Cardiac muscle cell (in vitro differentiated cells and primary cell): ENCODE results near the gene NAALADL2. TPM values are rescaled to one million over a fixed set of nuclear protein-coding genes. Genes with fewer than 3 reads are reported as not detected.
"Not testable (repeated sequence)": the region's sequence is repeated elsewhere in the genome, so short reads cannot be mapped to it uniquely, and the experiment has no call there.

Experiments
- DNase-seq, 2 donors: peaks; one replicate each; pipeline versions ENCODE4 v3.0.0 to v3.0.0-alpha.2; 2010 to 2017; ENCODE audit warnings: low read depth in 1 of 2, low spot score in 1 of 2
- H3K27ac ChIP-seq: fragments of 200-600 bp; sonication (generic); 2 replicates; pipeline ENCODE4 v1.5.1; 2016
- H3K27me3 ChIP-seq: fragments of 200-600 bp; sonication (generic); 2 replicates; pipeline ENCODE4 v1.6.0; 2016; ENCODE audit warnings: control low read depth
- H3K36me3 ChIP-seq: fragments of 200-600 bp; sonication (generic); 2 replicates; pipeline ENCODE4 v1.5.1; 2016; ENCODE audit warnings: control low read depth
- H3K4me1 ChIP-seq: fragments of 200-600 bp; sonication (generic); 2 replicates; pipeline ENCODE4 v1.8.1; 2017; ENCODE audit warnings: low read depth, mild to moderate bottlenecking, mixed run types
- H3K4me3 ChIP-seq: fragments of 200-600 bp; sonication (generic); 2 replicates; pipeline ENCODE4 v1.5.1; 2016; ENCODE audit warnings: mild to moderate bottlenecking
- H3K9me3 ChIP-seq: fragments of 200-600 bp; sonication (generic); 2 replicates; pipeline ENCODE4 v1.5.1; 2017; ENCODE audit warnings: low read depth, mild to moderate bottlenecking, control low read depth
- polyA plus RNA-seq: library from polyadenylated mRNA; unstranded; fragments of >200 nt; fragmentation: Nextera tagmentation; extraction: Ambion mirVana; gene quantifications from 2 replicates; pipeline ENCODE4 v1.2.1, GENCODE V29; 2016
- total RNA-seq: library from RNA; depleted of rRNA; stranded (reverse); fragments of >200 nt; gene quantifications from 2 replicates; pipeline ENCODE4 v1.2.3, GENCODE V29; 2016
- TF ChIP-seq, protein P1 (sequence below): IDR thresholded peaks from 2 replicates; pipeline ENCODE4 v1.5.1; 2012; ENCODE audit warnings: low read depth, mild to moderate bottlenecking, low read length

The NAALADL2 gene
- total and polyA plus RNA-seq, 2 experiments from 2014 or later = 2.4 to 3.8 TPM

DNA sequence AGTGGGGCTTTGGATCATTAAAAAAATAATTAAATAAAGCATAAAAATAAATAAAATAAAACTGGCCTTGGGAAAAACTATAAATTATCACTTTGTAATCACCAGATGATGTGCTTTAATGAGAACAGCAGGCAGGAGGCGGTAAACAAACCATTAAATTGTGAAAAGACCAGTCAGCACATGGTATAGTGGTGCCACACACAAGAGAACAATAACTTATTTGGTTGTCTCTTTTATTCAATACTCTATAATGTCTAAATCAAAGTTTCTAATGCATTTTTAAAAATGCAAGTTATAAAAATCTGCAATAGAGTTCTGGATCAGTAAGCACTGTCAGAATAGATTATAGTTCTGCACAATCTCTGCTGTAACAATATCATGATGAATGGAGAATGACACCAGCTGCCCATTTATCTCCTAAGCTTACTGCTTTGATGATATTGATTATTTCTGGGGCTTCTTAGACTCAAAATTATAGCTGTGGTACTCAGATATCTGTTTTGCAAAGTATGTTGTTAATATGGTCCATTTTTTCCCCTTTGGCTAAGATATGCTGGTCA lies 259.3 kb downstream of the NAALADL2 start:
- TF ChIP-seq, protein P1, sequence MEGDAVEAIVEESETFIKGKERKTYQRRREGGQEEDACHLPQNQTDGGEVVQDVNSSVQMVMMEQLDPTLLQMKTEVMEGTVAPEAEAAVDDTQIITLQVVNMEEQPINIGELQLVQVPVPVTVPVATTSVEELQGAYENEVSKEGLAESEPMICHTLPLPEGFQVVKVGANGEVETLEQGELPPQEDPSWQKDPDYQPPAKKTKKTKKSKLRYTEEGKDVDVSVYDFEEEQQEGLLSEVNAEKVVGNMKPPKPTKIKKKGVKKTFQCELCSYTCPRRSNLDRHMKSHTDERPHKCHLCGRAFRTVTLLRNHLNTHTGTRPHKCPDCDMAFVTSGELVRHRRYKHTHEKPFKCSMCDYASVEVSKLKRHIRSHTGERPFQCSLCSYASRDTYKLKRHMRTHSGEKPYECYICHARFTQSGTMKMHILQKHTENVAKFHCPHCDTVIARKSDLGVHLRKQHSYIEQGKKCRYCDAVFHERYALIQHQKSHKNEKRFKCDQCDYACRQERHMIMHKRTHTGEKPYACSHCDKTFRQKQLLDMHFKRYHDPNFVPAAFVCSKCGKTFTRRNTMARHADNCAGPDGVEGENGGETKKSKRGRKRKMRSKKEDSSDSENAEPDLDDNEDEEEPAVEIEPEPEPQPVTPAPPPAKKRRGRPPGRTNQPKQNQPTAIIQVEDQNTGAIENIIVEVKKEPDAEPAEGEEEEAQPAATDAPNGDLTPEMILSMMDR = no peak
- DNase-seq = no peak
- Histone ChIP-seq H3K4me3 (no peak overlapping the region), H3K9me3 (no peaks in the 10 kb centered on the region), H3K27me3 (no peaks in the 10 kb centered on the region), H3K36me3 (no peaks in the 10 kb centered on the region), H3K27ac (no peak overlapping the region), H3K4me1 (no peaks in the 10 kb centered on the region)

DNA sequence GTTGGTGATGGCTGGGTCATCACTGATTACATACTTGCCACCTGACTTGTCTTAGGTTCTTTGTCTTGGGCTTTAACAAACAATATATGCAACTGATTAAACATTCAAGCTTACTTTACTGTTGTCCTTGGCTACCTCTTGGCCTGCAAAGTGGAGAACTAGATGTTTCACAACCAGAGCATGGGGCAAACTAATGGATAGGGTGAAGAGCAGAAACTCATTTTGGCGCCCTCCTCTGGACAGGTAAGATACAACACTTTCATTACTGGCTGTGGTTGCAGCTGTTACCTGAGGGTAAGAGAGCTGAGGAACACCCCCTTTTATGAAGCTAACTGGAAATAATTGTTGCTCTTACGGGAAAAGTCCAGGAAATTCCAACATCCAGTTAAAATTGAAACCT lies 262.1 kb downstream of the NAALADL2 start:
- DNase-seq = no peak
- Histone ChIP-seq H3K4me3 (no peak overlapping the region), H3K9me3 (no peaks in the 10 kb centered on the region), H3K36me3 (no peaks in the 10 kb centered on the region), H3K27me3 (no peaks in the 10 kb centered on the region), H3K4me1 (no peaks in the 10 kb centered on the region), H3K27ac (no peak overlapping the region)
- TF ChIP-seq, protein P1 = peak; percentile 20

DNA sequence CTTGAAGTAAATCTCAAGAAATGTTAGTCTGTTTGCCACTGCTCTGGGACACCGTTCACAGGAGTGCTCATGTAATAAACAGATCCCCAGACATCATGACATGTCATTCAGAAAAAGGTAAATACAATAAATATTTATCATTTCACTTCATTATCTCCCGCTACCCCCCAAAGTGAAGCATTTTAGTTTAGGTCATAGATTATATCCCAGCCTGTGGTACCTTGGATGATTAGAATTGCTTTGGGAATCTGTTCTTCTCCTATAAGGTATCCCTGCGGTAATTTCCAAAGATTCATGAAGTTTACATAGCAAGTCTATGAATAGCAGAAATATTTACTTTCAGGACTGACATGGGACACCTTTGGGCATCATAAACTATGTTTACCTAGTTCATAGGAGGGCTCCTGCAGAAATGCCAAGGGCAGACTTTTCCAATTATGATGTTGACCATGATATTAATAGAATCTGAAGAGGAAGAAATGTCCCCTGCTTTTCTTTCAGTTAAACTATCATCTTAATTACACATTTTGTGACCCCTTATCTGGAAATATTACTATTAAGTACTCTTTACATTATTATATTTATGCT lies 268.0 kb downstream of the NAALADL2 start:
- no peak for DNase-seq
- TF ChIP-seq, protein P1 = no peak
- H3K4me3 ChIP-seq = no peak overlapping the region
- no peaks in the 10 kb centered on the region for H3K4me1 ChIP-seq
- no peak overlapping the region for H3K27ac ChIP-seq
- H3K36me3 ChIP-seq = no peaks in the 10 kb centered on the region
- no peaks in the 10 kb centered on the region for H3K27me3 ChIP-seq
- no peaks in the 10 kb centered on the region for H3K9me3 ChIP-seq

DNA sequence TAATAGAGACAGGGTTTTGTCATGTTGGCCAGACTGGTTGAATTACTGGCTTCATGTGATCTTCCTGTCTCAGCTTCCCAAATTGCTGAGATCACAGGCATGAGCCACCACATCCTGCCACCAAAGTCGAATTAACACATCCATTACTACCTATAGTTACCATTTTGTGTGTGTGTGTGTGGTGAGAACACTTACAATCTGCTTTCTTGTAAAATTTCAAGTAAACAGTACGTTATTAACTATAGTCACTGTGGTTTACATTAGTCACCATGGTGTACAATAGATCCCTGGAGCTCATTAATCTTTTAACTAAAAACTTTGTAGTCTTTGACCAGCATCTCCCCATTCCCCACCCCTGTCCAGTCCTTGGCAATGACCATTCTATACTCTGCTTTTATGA lies 270.0 kb downstream of the NAALADL2 start:
- peak in 1 of 2 donors; percentile 1 for DNase-seq
- Histone ChIP-seq H3K9me3 (no peaks in the 10 kb centered on the region), H3K4me1 (no peaks in the 10 kb centered on the region), H3K4me3 (no peak overlapping the region), H3K27ac (no peak overlapping the region), H3K36me3 (no peaks in the 10 kb centered on the region), H3K27me3 (no peaks in the 10 kb centered on the region)
- TF ChIP-seq, protein P1 = no peak

DNA sequence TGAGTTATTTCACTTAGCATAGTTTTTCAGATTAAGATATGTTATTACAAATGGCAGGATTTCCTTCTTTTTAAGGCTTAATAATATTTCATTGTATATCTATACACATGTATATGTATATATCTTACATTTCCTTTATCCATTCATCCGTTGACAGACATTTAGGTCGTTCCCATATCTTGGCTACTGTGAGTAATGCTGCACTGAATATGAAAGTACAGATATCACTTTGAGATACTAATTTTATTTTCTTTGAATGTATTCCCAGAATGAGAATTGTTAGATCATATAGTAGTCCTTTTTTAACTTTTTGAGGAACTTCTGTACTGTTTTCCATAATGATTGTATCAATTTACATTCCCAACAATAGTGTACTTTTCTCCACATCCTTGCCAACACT lies 270.4 kb downstream of the NAALADL2 start:
- H3K9me3 ChIP-seq = no peaks in the 10 kb centered on the region
- H3K27me3 ChIP-seq = no peaks in the 10 kb centered on the region
- no peaks in the 10 kb centered on the region for H3K4me1 ChIP-seq
- H3K36me3 ChIP-seq = no peaks in the 10 kb centered on the region
- no peak overlapping the region for H3K4me3 ChIP-seq
- TF ChIP-seq, protein P1 = no peak
- DNase-seq = no peak
- no peak overlapping the region for H3K27ac ChIP-seq

DNA sequence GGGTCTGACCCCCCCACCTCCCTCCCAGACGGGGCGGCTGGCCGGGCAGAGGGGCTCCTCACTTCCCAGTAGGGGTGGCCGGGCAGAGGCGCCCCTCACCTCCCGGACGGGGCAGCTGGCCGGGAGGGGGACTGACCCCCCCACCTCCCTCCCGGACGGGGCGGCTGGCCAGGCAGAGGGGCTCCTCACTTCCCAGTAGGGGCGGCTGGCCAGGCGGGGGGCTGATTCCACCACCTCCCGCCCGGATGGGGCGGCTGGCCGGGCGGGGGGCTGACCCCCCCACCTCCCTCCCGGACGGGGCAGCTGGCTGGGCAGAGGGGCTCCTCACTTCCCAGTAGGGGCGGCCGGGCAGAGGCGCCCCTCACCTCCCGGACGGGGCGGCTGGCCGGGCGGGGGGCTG lies 272.7 kb downstream of the NAALADL2 start:
- not testable (repeated sequence) for H3K9me3 ChIP-seq, H3K36me3 ChIP-seq, H3K4me1 ChIP-seq, H3K27me3 ChIP-seq, H3K4me3 ChIP-seq, H3K27ac ChIP-seq, DNase-seq

DNA sequence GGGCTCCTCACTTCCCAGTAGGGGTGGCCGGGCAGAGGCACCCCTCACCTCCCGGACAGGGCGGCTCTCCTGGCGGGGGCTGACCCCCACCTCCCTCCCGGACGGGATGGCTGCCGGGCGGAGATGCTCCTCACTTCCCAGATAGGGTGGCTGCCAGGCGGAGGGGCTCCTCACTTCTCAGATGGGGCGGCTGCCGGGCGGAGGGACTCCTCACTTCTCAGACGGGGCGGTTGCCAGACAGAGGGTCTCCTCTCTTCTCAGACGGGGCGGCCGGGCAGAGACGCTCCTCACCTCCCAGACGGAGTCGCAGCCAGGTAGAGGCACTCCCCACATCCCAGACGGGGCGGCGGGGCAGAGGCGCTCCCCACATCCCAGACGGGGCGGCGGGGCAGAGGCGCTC lies 273.6 kb downstream of the NAALADL2 start:
- H3K9me3 ChIP-seq, H3K36me3 ChIP-seq, H3K4me1 ChIP-seq, DNase-seq, H3K27ac ChIP-seq, H3K4me3 ChIP-seq, H3K27me3 ChIP-seq: not testable (repeated sequence)
